Stimulated activated CD8-positive, alpha-beta memory T cell treated with anti-CD3 and anti-CD28 coated beads, Interleukin-2, amount 100 ng/mL, for 48 hours (primary cell): ENCODE results near the gene GRAMD2A.

Experiments used
- DNase-seq, 2 donors: peaks; one replicate each; pipeline ENCODE4 v3.0.0-alpha.2; 2020; ENCODE audit warnings: low read depth in 2 of 2

Gene GRAMD2A

DNA sequence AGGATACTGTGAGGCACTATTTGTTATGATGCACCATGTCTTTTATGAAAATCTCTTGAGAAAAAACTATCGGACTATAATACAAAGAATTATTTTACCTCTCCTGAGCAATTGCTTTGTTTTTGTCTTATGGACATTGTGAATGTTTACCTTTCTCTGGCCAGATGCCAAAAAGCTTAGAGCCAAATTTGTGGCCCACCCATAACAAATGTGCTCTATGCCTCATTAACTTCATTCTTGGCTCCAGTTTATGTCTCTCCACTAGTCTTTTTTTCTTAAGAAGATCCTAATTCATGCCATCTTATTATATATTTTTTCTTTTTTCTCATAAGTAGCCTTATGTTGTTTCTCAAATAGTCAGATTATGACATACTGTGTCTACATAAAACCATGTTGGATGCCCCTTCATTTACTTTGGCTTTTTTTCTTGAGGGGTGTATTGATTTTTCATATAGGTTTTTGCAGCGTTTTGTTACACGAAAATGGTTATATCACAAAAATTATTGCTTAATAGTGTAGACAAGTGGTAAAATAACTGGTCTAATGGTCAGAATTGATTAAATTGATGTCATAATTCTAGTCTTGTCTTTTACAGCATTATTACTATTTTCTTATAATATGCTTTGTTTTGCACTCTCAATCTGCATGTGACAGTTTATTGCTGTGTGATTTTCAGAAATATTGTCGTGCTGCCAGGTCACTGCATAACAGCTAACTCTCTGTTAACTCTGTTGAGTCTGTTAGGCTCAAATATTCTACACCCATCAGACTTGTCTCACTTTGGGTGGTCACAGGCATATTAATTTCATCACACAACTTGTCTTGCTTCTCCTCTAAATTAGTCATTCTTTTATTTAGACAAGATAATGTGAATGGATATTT is 61.2 kb downstream of the GRAMD2A start:
- no peak for DNase-seq

DNA sequence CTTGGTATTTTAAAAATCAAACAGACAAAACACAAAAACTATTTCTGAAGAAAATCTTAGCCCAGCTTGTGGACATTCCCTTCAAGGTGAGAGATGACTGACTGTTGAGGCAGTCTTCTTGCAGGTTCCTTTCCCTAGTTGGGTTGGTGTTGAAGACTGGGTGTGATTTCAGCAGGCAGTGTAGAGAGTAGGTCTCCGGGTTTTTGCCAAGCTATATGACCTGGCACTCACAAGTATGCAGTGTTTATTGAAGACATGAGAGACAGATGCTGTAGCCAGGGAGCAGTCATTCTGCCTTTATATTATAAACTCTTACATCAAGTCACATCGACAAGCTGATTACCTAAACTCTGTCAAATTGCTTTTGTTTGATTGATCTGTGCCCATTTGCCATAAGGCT is 61.9 kb downstream of the GRAMD2A start:
- no peak for DNase-seq

DNA sequence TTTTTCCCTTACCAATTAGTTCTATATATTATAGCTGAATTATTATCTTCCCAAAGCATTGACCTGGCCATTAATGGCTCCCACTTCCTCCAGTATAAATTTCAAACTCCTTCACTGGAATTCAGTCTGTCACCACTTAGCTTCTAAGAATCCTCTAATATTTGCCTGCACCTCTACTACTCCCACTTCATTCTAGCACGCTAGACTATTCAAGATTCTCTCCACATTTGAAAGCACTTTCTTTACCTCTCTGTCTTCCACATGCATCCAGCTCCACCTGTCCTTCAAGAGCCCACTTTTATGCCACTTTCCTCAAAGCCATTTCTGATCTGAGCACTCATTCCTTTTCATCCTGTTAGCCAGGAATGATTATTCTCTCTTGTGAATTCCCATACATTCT is 64.4 kb downstream of the GRAMD2A start:
- no peak for DNase-seq

DNA sequence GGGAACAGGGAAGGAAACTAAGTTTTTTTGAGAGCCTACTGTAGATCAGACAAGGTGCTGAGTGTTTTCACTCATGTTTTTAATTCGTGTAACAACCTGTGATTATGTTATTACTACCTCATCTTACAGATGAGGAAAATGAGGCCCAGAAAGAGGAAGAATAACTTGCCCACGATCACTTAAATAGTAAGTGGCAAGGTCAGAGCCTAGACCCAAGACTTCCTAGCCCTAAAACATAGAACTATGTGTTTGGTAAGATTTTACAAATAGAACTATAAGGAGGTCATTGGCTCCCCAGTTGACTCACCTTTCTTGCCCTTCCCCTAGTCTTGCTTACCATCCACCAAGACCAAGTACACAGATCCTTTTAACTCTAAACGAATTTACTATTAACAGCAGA is 65.7 kb downstream of the GRAMD2A start:
- DNase-seq = no peak

DNA sequence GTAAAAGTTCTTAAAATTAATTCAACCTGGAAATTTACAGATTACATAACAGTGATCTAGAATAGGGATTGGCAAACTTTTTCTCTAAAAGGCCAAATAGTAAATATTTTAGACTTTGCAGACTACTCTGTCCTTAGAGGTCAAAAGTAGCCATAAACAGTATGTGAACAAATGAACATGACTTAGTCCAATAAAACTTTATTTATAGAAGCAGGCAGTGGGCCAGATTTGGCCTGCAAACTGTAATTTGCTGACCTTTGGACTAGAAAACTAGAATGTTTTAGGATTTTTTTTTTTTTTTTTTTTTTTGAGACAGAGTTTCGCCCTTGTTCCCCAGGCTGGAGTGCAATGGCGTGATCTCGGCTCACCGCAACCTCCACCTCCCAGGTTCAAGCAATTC is 67.3 kb downstream of the GRAMD2A start:
- DNase-seq = no peak

DNA sequence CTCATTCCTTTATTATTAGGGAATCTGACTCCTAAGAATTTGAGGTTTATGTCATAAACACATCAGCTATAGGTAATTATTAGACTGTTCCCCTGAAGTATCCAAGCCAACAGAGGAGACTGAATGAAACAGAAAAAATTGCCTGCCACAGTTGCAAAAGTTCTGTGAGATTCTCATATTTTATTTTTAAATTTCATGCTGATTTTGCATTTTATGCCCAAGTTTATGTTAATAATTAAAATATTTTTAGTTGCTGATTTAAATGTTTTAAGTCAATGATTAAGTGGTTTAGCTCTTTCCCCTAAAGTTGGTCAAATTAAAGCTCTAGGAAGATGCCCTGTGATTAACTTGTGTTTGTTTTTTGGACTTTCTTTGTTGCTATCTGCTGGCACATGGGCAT is 69.2 kb downstream of the GRAMD2A start:
- no peak for DNase-seq

DNA sequence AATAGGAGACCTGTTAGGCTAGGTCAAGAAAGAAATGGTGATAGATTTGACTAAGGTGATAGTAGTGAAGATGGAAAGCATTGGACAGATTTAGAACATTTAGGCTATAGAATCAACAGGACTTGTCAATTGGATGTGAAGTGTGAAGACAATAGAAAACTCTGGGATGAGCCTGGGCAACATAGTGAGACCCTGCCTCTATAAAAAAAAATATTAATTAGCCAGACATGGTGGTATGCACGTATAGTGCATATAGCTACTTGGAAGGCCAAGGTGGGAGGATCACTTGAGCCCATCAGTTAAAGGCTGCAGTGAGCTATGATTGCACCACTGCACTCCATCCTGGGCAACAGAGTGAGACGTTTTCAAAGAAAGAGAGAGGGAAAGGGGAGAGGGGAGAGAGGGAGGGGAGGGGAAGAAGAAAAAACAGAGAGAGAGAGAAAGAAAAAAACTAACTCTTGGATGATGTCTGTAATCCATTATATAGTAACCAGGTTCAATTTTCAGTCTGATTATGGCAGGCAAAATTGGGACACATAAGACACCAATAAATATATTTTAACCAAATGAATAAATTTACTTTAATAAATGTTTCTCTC is 69.8 kb downstream of the GRAMD2A start:
- no peak for DNase-seq

DNA sequence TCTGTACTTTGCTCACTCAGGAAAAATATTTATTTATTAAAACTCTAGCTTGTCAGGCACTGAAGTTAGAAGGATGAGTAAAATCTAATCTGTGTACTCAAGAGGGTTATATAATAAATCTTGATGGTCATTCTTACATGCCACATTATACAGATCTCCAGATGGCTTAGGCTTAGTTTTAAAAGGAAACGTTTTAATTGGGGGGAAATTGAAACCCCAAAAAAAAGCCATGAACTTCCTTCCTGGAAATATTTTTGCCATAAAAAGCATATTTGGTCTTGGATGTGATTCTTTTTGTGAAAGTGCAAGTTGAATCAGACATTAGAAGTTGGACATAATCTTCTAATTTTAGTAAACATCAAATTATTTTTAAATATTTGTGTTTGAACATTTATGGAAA is 73.4 kb downstream of the GRAMD2A start:
- DNase-seq = no peak

DNA sequence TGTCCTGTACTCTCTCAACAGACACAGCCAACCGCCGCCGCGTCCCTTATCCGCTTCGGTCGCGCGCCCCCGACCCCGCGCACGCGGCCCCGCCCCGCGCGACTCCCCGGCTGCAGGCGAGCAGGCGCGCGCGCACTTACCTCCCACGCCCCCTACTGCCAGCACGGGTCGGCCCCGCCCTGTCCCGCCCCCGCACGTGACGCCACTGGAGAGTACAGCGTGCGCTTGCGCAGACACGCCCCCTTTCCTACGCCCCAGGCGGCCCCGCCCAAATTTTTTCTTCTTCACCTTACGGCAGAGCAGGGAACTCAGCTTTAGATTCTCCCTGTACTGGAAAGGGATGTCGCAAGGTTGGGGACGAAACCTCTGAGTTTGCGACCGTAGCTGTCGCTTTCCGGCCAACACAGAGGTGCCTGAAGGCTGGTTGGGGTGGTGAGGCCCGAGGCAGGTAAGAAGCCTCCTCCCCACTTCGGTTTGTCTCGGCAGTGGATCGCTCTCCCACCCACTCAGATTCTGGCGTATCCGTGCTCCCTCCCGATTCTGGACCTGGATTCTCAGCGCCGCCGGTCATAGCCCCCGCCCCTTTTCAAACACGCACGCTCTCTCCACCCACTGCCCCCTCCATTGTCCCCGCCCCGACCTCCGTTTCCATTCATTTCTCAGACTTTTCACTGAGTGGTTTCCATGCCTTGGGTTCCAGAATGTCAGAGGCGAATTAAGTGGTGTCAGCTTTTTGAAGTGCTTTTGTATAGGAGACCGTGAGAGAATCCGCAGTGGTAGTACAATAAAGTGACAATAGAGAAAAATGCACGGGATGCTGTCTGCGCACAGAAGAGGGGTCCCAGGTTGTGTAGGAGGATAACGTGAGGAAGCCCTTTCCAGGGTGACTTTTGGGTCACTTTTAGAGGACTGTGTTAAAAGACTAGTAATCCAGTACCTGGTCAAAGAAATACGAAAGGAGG is 79.3 kb downstream of the GRAMD2A start, which contains the start of the genes MYO9A and SENP8:
TSS of gene MYO9A (minus strand) at position 134 of the 962 bp plus-strand sequence. CDS start 71,587 bp downstream, outside the sequence.
TSS of gene SENP8 (plus strand) at position 387 of the 962 bp plus-strand sequence. CDS start 21,221 bp downstream, outside the sequence.
- peak; percentile 99 for DNase-seq

DNA sequence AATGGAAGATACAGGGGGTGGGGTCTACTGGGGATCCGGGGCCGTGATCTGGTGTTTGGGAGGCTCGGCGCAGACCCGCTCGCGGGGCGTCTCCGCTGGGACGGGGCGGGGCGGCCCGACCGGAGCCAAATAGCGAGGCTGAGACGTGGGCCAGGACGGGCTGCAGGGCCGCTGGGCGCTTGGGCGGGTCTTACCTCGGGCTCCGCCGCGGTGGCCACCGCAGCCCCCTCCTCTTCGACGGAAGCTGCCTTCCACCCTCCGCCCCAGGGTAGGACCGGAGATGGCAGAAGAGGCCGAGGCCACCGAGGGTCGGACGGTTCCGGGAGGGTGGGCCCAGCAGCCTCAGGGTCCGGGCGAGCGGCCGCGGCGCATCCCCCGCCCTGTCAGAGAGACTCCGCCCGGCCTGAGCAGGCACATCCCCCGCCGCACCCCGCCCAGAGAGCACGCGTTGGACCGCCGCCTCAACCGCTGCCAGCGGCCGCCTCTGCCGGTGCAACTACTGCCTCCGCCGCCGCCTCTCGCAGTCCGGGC is 80.0 kb downstream of the GRAMD2A start:
- peak; percentile 62 to 64 for DNase-seq

DNA sequence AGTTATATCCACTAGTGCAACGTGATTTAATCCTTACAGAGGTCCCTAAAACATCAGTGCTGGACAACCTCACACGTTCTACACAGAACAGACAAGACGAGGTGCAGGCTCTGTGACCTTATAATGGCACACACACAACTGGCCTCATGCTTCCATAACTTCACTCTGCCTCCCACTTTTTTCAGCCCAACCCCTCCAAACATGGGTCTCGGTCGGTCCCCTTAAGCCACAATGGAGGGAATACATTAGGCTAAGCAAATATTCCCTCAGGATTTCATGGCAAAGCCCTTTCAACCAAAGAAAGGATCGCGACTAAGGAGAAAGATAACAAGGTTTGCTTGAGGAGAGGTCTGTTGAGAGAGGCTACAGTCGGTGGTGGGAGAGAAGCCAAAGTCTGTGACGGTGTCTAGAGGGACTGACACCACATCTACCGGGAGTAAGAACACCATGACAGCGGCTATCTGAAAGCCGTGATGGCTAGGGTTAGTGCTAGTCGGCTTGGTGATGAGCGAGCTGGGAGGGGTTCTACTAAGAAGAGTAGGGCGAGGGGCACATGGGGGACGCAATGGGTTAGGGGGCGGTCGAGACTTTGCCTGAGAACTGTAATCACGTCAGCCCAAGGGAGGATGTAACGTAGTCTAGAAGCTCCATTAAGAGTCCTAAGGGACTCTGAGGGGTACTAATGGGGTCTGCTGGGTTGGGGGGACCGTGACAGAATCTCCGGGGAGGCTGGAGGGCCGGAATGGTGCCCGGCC is 80.7 kb downstream of the GRAMD2A start:
- peak in 1 of 2 donors; percentile 7 for DNase-seq

DNA sequence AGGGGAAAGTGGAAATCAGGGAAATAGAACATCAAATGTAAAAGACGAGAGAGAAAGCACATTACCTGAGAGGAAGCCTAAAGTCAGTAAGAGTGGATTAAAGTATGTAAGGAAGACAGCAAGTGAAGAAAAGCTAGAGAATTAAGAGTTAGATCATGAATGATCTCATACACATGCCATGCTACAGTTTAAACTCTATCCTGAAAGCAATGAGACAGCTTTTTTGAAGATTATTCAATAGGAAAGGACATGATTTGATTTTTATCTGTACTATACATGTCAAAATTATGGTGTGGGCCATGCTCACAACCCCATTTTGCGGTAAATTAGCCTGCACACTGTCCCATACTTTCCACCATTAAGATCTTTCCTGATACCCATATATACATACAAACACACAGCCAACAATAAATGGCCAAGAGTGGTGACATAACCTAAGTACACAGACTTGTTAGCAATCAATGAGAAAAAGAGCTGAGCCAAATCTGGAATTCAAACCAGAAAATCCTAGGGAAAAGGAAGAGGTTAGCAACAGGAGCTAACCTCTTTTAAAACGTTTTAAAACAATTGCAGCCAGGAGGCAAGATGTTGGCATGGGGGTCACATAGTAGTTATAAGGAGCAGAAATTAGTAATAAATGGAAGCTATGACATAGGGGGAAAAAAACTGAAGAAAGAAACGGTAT is 84.1 kb downstream of the GRAMD2A start:
- no peak for DNase-seq

DNA sequence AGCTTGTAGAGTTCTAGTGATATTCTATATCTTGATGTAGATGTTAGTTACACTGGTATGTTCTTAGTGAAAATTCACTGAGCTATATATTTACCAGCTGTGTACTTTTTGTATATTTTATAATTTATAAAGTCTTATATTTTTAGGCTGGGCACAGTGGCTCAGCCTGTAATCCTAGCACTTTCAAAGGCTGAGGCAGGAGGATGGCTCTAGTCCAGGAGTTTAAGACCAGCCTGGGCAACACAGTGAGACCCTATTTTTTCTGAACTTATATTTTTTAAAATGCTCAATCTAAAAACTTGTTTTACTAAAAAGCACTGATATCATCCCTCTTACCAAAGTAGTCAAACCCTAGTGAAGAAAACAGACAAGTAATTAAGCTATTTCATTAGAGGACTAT is 84.8 kb downstream of the GRAMD2A start:
- DNase-seq = no peak

DNA sequence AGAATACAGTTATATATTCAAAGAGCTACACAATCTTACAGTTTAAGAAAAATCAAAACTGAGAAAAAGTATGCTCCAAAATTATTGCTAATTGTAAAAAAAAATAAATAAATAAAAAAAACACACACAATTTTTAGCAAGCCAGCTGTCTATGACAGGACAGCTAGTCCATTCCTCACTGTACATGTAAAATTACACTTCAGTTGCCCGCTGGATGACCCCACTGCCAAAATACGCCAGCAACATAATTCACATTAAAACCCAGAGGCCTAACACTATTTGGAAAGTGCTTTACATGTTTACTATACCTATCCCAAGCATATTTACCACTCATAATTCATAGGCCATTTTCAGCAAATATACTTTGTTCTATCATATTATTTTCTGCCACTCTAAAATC is 85.5 kb downstream of the GRAMD2A start:
- no peak for DNase-seq

DNA sequence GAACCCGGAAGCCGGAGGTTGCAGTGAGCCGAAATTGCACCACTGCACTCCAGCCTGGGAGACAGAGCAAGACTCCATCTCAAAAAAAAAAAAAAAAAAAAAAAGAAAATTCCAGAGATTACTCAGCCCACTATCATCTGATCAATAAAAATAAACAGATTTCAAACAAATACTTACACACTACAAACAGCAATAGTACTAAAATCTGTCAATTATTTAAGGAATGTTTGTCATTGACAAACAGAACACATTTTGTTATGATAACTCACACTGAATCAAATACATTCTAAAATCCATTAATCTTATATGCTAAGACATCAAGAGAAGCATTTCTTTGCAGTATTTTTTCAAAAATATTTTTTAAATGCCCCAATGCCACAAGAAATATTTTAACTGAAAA is 87.2 kb downstream of the GRAMD2A start:
- DNase-seq = no peak
